Ovary (tissue), 9 donors: ENCODE measurements around the gene TMEM140. TPM values are rescaled to one million over a fixed set of nuclear protein-coding genes. Genes with fewer than 3 reads are reported as not detected.

Experiments
- DNase-seq, 5 donors: peaks; one replicate each; pipeline ENCODE4 v3.0.0-alpha.2; 2019 to 2020
- H3K27ac ChIP-seq, 2 donors: fragments of 200-600 bp; one replicate each; pipeline versions ENCODE4 v1.5.1 to v1.8.0; 2019 to 2022
- H3K27me3 ChIP-seq: fragments of 200-600 bp; one replicate; pipeline ENCODE4 v1.8.0; 2022
- H3K36me3 ChIP-seq: fragments of 200-600 bp; sonication (generic); one replicate; pipeline ENCODE4 v1.5.1; 2019
- H3K4me1 ChIP-seq: one replicate; pipeline ENCODE4 v1.8.1; 2013; ENCODE audit warnings: mild to moderate bottlenecking, moderate library complexity; ENCODE audit not compliant: insufficient read depth
- H3K4me3 ChIP-seq: fragments of 200-600 bp; sonication (generic); one replicate; pipeline ENCODE4 v1.5.1; 2017
- H3K9me3 ChIP-seq, 2 donors: fragments of 200-600 bp in 1 of 2; sonication (generic) in 1 of 2; one replicate each; pipeline versions ENCODE4 v1.5.1 to v1.8.1; 2013 to 2019; ENCODE audit warnings: mild to moderate bottlenecking in 1 of 2, moderate library complexity in 1 of 2
- CTCF ChIP-seq, 3 donors: fragments of 450-650 bp in 2 of 3; fragments of 200-600 bp in 1 of 3; IDR thresholded peaks; one replicate each; pipeline versions ENCODE4 v1.5.1 to v1.8.0; 2016 to 2022; ENCODE audit warnings: antibody characterized with exemption in 3 of 3, mild to moderate bottlenecking in 1 of 3
- EP300 ChIP-seq: sonication (generic); formaldehyde crosslinking; IDR thresholded peaks from one replicate; pipeline ENCODE4 v1.6.1; 2017; ENCODE audit warnings: antibody characterized with exemption
- POLR2A ChIP-seq: fragments of 450-650 bp; IDR thresholded peaks from one replicate; pipeline ENCODE4 v1.6.1; 2017; ENCODE audit warnings: antibody characterized with exemption, mild to moderate bottlenecking, moderate library complexity
- WGBS, 3 donors: extraction: QIAGEN DNeasy Blood & Tissue Kit in 1 of 3; methylation state at CpG; one replicate each; pipeline versions ENCODE4 v1.1.5 to v1.1.7; 2013 to 2017; 5-methylcytosine and 5-hydroxymethylcytosine counted together
- intact Hi-C, 4 donors: fragments of 100-400 bp; cut with DNase I; formaldehyde crosslinking; loops; one replicate each; pipeline versions ENCODE4 v1.11.0 to v1.15.1; 2022 to 2023
- polyA plus RNA-seq, 2 donors: library from polyadenylated mRNA; stranded (reverse); fragments of 200-250 nt in 1 of 2; fragments of 350-450 nt in 1 of 2; fragmentation: Illumina TruSeq in 1 of 2; extraction: RNeasy Lipid Tissue Mini Kit (QIAGEN cat#74804) in 1 of 2; gene quantifications; one replicate each; pipeline ENCODE4 v1.2.3, GENCODE V29; 2013 to 2014
- total RNA-seq, 7 donors: library from RNA; depleted of rRNA in 2 of 7; stranded (reverse); fragments of >200 nt in 2 of 7; fragmentation: NEBNext Ultra II Directional in 3 of 7; extraction: Animal tissue kit (Norgen Biotek cat#: 25700) in 3 of 7; gene quantifications; one replicate each; pipeline versions ENCODE4 v1.1.0 to v1.2.4, GENCODE V29; 2016 to 2023
- donor health status: DM: no; HTN: no; CAD: no; lungs with moderate emphysema.
- donor health status: DM: no; HTN: no; CAD: no.
- donor health status: Bipolar disorder and iron deficiency.
- donor health status: DM: yes; HTN: yes; CAD: no.
- donor health status: DM: no; HTN: no; CAD: no.
- donor health status: DM: yes; HTN: yes; CAD: no.

TMEM140 gene
- total and polyA plus RNA-seq, 9 donors = 5.9 to 25.0 (median 8.5) TPM

DNA sequence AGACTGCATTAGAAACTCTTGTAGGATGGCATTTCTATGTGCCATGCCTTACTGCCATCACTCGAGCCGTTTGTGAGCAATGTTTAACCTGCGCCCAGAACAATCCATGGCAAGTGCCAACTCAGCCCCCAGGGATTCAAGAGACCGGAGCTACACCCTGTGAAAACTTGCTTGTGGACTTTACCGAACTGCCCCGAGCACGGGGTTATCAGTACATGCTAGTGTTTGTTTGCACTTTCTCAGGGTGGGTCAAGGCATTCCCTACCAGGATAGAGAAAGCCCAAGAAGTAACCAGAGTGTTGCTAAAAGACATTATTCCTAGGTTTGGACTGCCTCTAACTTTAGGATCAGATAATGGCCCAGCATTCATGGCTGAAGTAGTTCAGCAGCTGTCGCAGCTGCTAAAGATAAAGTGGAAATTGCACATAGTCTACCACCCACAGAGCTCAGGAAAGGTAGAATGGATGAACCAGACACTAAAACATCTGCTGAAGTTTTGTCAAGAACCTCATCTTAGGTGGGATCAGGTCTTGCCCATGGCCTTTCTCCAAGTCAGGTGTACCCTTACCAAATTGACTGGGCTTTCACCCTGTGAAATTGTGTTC lies 31.6 kb downstream of the TMEM140 start:
- no peaks in the 10 kb centered on the region for H3K4me1 ChIP-seq
- H3K27me3 ChIP-seq = no peaks in the 10 kb centered on the region
- no peaks in the 10 kb centered on the region for H3K9me3 ChIP-seq
- H3K27ac ChIP-seq = no peak overlapping the region
- DNase-seq = no peak
- intact Hi-C loops = no loop called here
- no peak overlapping the region for H3K4me3 ChIP-seq
- no peak for TF ChIP-seq EP300
- no peak for TF ChIP-seq CTCF (IDR thresholded peaks at IDR 0.05)
- no peak for TF ChIP-seq POLR2A
- H3K36me3 ChIP-seq = no peaks in the 10 kb centered on the region
- 80 to 86% (median 85%) methylated on average over 8 of the region's 8 CpGs for WGBS, 3 donors

GRCh38 chr7:135180122-135180521 lies 32.2 kb downstream of the TMEM140 start:
- DNase-seq = no peak
- Histone ChIP-seq H3K27me3 (no peaks in the 10 kb centered on the region), H3K4me1 (no peaks in the 10 kb centered on the region), H3K9me3 (no peaks in the 10 kb centered on the region), H3K36me3 (no peaks in the 10 kb centered on the region), H3K27ac (no peak overlapping the region), H3K4me3 (no peak overlapping the region)
- WGBS, 3 donors = 96 to 98% (median 96%) methylated on average over 5 of the region's 5 CpGs
- TF ChIP-seq POLR2A (no peak), CTCF (IDR thresholded peaks at IDR 0.05) (no peak), EP300 (no peak)
- intact Hi-C loops = no loop called here

GRCh38 chr7:135181261-135181928 lies 33.5 kb downstream of the TMEM140 start:
- DNase-seq = no peak
- Histone ChIP-seq H3K4me1 (no peaks in the 10 kb centered on the region), H3K9me3 (no peaks in the 10 kb centered on the region), H3K36me3 (no peaks in the 10 kb centered on the region), H3K4me3 (no peak overlapping the region), H3K27ac (no peak overlapping the region), H3K27me3 (no peaks in the 10 kb centered on the region)
- TF ChIP-seq POLR2A (no peak), EP300 (no peak), CTCF (IDR thresholded peaks at IDR 0.05) (no peak)
- 82 to 89% (median 83%) methylated on average over 3 of the region's 3 CpGs for WGBS, 3 donors
- intact Hi-C loops = no loop called here

GRCh38 chr7:135181929-135182678 lies 34.2 kb downstream of the TMEM140 start:
- 97 to 99% (median 98%) methylated on average over 31 of the region's 31 CpGs for WGBS, 3 donors
- no peak for DNase-seq
- TF ChIP-seq CTCF (IDR thresholded peaks at IDR 0.05) (no peak), EP300 (no peak), POLR2A (no peak)
- Histone ChIP-seq H3K4me3 (no peak overlapping the region), H3K9me3 (no peaks in the 10 kb centered on the region), H3K27ac (no peak overlapping the region), H3K36me3 (no peaks in the 10 kb centered on the region), H3K27me3 (no peaks in the 10 kb centered on the region), H3K4me1 (no peaks in the 10 kb centered on the region)
- intact Hi-C loops = no loop called here
